D721Med (cell line): ENCODE results near the gene RLF.

ENCODE experiments used
- DNase-seq: peaks from one replicate; pipeline ENCODE4 v3.0.0; 2011; ENCODE audit warnings: low spot score; ENCODE audit not compliant: insufficient read length
- FAIRE-seq: peaks from 2 replicates; lab custom pipeline; 2011; peaks lifted over from hg19 to GRCh38; lab: Jason Lieb, UNC
- TF ChIP-seq, protein P1 (sequence below): IDR thresholded peaks from 2 replicates; pipeline ENCODE4 v1.5.1; 2012; ENCODE audit warnings: mild to moderate bottlenecking, control low read depth; ENCODE audit not compliant: insufficient read depth; ENCODE audit errors: missing control alignments

RLF gene

DNA sequence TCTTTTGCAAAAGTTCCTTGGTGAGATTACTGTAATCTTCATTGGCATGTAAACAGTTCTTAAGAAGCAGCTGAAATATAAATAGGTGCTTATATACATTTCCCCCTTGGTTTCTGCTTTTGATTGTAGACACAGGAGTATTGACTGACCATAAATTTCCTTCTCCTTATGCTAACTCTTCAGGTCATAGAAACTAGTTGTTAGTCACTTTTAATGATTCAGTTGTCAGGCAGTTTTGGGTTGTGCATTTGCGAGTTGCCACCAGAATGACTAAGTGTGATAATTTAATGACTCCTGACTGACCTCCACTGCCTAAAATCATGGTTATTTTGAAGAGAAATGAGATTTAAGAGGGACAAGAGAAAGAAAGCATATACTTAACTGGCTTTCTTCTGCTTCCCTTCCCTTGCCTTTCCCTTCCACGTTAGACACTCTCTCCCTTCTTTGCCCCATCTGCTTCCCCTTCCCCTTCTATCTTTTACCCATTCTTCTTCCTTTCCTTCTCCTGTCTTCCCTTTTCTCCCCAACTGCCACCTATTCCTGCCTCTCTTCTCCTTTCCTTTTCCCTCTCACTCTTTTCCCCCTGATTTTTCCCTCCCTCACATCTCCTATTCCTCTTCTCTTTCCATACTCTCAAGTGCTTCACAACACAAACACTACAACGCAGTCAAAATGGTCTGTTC, 109.1 kb downstream of the RLF start:
- no peak for DNase-seq
- no peak for FAIRE-seq
- TF ChIP-seq, protein P1, sequence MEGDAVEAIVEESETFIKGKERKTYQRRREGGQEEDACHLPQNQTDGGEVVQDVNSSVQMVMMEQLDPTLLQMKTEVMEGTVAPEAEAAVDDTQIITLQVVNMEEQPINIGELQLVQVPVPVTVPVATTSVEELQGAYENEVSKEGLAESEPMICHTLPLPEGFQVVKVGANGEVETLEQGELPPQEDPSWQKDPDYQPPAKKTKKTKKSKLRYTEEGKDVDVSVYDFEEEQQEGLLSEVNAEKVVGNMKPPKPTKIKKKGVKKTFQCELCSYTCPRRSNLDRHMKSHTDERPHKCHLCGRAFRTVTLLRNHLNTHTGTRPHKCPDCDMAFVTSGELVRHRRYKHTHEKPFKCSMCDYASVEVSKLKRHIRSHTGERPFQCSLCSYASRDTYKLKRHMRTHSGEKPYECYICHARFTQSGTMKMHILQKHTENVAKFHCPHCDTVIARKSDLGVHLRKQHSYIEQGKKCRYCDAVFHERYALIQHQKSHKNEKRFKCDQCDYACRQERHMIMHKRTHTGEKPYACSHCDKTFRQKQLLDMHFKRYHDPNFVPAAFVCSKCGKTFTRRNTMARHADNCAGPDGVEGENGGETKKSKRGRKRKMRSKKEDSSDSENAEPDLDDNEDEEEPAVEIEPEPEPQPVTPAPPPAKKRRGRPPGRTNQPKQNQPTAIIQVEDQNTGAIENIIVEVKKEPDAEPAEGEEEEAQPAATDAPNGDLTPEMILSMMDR, result no peak

DNA sequence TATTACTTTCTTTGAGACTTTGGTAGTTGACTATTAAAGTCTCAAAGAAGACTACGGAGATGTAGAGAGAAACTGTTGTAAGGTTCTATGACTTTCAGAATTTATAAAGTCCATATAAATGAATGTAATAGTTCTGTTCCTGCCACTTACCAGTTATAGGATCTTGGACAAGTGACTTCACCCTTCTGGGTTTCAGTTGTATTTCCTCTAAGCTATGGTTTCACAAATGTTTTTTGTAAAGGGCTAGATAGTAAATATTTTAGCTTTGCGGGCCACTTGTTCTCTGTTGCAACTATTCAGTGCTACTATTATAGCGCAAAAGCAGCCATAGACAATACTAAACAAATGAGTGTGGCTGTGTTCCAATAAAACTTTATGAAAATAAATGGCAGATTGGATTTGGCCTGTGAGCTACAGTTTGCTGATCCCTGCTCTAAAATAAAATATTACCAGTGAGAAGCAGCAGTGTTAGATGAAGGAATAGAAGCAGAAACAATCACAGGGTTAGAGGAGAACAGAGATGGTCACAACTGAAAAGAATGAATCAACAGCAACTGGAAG, 111.5 kb downstream of the RLF start:
- TF ChIP-seq, protein P1, result no peak
- FAIRE-seq (no peak), DNase-seq (no peak)

DNA sequence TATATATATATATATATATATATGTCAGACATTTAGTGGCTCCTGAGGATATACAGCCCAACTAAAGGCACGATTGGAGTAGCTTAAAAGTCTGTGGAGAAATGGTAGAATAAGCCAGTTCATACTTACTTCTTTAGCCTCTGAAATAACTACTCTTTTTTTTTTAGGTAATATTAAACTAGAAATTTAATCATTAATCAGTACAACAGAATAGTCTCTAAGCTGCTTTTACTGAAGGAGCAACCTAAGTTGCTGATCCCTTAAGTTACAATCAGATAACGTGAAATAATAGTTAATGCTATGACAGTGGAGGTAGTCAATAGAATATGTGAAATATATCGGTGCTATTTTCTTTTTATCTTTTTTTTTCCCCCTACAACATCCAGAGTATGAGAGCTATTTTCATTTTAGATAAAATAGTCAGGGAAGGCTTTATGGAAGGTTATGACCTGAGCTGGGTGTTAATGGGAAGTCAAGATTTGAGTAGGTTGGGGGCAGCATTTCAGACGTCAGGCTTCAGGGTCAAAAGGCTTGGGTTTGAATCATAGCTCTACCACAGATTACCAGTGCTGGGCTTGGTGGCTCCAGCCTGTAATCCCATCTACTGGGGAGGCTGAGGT, 112.5 kb downstream of the RLF start:
- TF ChIP-seq, protein P1, result no peak
- DNase-seq (no peak), FAIRE-seq (no peak)

DNA sequence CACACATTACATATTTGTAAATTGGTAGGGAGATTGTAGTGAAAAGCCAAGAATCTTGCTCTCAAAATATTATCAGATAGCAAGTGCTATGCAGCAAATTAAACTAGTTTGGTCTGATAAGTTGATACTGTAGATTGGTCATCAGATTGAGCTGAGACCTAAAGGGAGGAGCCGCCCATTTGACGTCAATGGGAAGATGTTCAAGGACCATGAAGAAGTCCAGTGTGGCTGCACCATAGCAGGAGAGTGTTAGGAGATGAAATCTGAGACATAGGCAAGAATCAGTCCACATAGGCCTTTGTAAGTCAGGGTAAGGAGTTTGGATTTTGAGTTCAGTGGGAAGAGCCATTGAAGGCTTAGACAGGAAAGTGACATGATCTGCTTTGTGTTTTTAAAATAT, 113.1 kb downstream of the RLF start:
- FAIRE-seq (no peak), DNase-seq (no peak)
- TF ChIP-seq, protein P1, result no peak

DNA sequence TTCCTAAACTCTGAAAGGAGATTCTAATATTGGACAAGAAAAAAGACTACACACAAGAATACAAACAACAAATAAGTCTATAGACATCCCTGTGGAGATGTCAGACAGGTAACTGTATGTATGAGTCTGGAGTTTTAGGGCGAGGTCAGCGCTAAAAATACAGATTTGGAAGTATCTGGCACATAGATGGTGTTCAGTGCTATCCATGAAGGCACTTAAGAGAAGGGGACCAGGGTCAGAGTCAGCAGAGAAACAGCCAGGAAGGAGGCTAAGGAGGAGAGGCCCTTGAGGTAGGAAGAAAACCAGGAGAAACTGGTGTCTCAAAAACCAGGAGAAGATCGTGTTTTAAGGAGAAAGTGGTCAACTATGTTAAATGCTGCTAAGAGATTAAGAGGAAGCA, 114.9 kb downstream of the RLF start:
- DNase-seq, result no peak
- no peak for FAIRE-seq
- TF ChIP-seq, protein P1, result no peak

DNA sequence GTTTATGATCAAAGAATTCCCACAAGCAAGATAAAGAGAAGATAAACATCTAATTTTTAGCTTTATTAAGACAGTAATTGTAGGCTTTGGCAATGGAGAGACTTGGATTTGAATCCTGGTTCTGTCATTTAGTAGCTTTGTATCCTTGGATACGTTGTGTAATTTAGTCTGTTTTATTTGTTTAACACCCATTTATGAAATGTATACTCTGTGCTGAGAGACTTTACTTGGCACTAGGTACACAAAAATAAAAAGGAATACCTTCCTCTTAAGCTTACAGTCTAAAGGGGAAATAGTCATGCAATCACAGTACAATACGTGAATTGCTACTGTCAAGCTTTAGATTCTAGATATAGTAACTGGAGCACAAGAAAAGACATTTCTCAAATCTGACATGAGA, 120.7 kb downstream of the RLF start:
- TF ChIP-seq, protein P1, result no peak
- no peak for FAIRE-seq
- no peak for DNase-seq
